Measurements from ENCODE around the gene LIMS2.
A peak's percentile ranks its signal among the peaks of the same experiment; 100 is the strongest.

The LIMS2 gene

GRCh38 chr2:127631997-127632581 is 43.2 kb downstream of the LIMS2 start:
- DNase-seq = no peak

GRCh38 chr2:127631541-127631996 is 43.8 kb downstream of the LIMS2 start:
- DNase-seq = no peak

GRCh38 chr2:127630864-127631540 is 44.3 kb downstream of the LIMS2 start:
- no peak for DNase-seq

- DNase-seq = no peak
These were observed 45.0 kb downstream of the LIMS2 start for GRCh38 chr2:127630096-127630863.

GRCh38 chr2:127629637-127630036 is 45.7 kb downstream of the LIMS2 start:
- DNase-seq = no peak

- DNase-seq = no peak
These were observed 46.3 kb downstream of the LIMS2 start for GRCh38 chr2:127628767-127629614.

GRCh38 chr2:127627740-127628571 is 47.4 kb downstream of the LIMS2 start:
- DNase-seq = no peak

GRCh38 chr2:127626917-127627739 is 48.2 kb downstream of the LIMS2 start:
- no peak for DNase-seq

GRCh38 chr2:127626175-127626574 is 49.2 kb downstream of the LIMS2 start:
- no peak for DNase-seq

- DNase-seq = no peak
These were observed 49.8 kb downstream of the LIMS2 start for GRCh38 chr2:127625572-127625951.

- no peak for DNase-seq
These were observed 50.4 kb downstream of the LIMS2 start for GRCh38 chr2:127624756-127625571.

GRCh38 chr2:127624320-127624755 is 51.0 kb downstream of the LIMS2 start:
- no peak for DNase-seq

- peak; percentile 48 for DNase-seq
These were observed 51.7 kb downstream of the LIMS2 start for GRCh38 chr2:127623388-127624319.

GRCh38 chr2:127622561-127623387 is 52.6 kb downstream of the LIMS2 start:
- DNase-seq = no peak

- DNase-seq = no peak
These were observed 53.3 kb downstream of the LIMS2 start for GRCh38 chr2:127621981-127622431.

GRCh38 chr2:127620866-127621265 is 54.5 kb downstream of the LIMS2 start:
- DNase-seq = no peak

GRCh38 chr2:127619877-127620705 is 55.2 kb downstream of the LIMS2 start:
- DNase-seq = no peak

Measured in SHP77 treated with DMSO at 0.1 percent for 48 hours (cell line).